WTC11 (cell line): Measurements from ENCODE around the gene PWWP3B.

Source experiments
- ATF1 ChIP-seq: sonication (generic); formaldehyde crosslinking; IDR thresholded peaks from 2 replicates; pipeline ENCODE4 v1.8.1; 2023; ENCODE audit warnings: mild to moderate bottlenecking, moderate library complexity, missing genetic modification reagents
- CREB1 ChIP-seq: sonication (generic); formaldehyde crosslinking; IDR thresholded peaks from 2 replicates; pipeline ENCODE4 v1.8.0; 2023; ENCODE audit warnings: mild to moderate bottlenecking, missing genetic modification reagents
- E2F4 ChIP-seq: sonication (generic); formaldehyde crosslinking; IDR thresholded peaks from 2 replicates; pipeline ENCODE4 v1.8.1; 2022; ENCODE audit warnings: low read depth, mild to moderate bottlenecking, moderate library complexity, missing genetic modification reagents, borderline replicate concordance
- FOXJ3 ChIP-seq: sonication (generic); formaldehyde crosslinking; IDR thresholded peaks from 2 replicates; pipeline ENCODE4 v1.9.0; 2021; ENCODE audit warnings: missing genetic modification reagents, mild to moderate bottlenecking, borderline replicate concordance
- NFE2L1 ChIP-seq: sonication (generic); formaldehyde crosslinking; IDR thresholded peaks from 2 replicates; pipeline ENCODE4 v1.8.1; 2023; ENCODE audit warnings: missing genetic modification reagents
- TF ChIP-seq, protein P1 (sequence below): fragments of 200-600 bp; IDR thresholded peaks from 2 replicates; pipeline ENCODE4 v1.8.0; 2022; ENCODE audit warnings: antibody characterized with exemption
- TF ChIP-seq, protein P2 (sequence below): sonication (generic); formaldehyde crosslinking; IDR thresholded peaks from 2 replicates; pipeline ENCODE4 v1.8.0; 2023; ENCODE audit warnings: missing genetic modification reagents, mild to moderate bottlenecking, borderline replicate concordance
- TF ChIP-seq, protein P3 (sequence below): sonication (generic); formaldehyde crosslinking; IDR thresholded peaks from 2 replicates; pipeline ENCODE4 v1.8.1; 2023; ENCODE audit warnings: mild to moderate bottlenecking, missing genetic modification reagents, moderate library complexity

GRCh38 chrX:106144755-106145639 is 23.1 kb upstream of the PWWP3B start:
- TF ChIP-seq NFE2L1 (CRISPR knock-in tag), result no peak
- TF ChIP-seq CREB1, result no peak
- TF ChIP-seq, protein P1, sequence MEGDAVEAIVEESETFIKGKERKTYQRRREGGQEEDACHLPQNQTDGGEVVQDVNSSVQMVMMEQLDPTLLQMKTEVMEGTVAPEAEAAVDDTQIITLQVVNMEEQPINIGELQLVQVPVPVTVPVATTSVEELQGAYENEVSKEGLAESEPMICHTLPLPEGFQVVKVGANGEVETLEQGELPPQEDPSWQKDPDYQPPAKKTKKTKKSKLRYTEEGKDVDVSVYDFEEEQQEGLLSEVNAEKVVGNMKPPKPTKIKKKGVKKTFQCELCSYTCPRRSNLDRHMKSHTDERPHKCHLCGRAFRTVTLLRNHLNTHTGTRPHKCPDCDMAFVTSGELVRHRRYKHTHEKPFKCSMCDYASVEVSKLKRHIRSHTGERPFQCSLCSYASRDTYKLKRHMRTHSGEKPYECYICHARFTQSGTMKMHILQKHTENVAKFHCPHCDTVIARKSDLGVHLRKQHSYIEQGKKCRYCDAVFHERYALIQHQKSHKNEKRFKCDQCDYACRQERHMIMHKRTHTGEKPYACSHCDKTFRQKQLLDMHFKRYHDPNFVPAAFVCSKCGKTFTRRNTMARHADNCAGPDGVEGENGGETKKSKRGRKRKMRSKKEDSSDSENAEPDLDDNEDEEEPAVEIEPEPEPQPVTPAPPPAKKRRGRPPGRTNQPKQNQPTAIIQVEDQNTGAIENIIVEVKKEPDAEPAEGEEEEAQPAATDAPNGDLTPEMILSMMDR, result no peak
- TF ChIP-seq, protein P2, sequence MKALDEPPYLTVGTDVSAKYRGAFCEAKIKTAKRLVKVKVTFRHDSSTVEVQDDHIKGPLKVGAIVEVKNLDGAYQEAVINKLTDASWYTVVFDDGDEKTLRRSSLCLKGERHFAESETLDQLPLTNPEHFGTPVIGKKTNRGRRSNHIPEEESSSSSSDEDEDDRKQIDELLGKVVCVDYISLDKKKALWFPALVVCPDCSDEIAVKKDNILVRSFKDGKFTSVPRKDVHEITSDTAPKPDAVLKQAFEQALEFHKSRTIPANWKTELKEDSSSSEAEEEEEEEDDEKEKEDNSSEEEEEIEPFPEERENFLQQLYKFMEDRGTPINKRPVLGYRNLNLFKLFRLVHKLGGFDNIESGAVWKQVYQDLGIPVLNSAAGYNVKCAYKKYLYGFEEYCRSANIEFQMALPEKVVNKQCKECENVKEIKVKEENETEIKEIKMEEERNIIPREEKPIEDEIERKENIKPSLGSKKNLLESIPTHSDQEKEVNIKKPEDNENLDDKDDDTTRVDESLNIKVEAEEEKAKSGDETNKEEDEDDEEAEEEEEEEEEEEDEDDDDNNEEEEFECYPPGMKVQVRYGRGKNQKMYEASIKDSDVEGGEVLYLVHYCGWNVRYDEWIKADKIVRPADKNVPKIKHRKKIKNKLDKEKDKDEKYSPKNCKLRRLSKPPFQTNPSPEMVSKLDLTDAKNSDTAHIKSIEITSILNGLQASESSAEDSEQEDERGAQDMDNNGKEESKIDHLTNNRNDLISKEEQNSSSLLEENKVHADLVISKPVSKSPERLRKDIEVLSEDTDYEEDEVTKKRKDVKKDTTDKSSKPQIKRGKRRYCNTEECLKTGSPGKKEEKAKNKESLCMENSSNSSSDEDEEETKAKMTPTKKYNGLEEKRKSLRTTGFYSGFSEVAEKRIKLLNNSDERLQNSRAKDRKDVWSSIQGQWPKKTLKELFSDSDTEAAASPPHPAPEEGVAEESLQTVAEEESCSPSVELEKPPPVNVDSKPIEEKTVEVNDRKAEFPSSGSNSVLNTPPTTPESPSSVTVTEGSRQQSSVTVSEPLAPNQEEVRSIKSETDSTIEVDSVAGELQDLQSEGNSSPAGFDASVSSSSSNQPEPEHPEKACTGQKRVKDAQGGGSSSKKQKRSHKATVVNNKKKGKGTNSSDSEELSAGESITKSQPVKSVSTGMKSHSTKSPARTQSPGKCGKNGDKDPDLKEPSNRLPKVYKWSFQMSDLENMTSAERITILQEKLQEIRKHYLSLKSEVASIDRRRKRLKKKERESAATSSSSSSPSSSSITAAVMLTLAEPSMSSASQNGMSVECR (CRISPR knock-in tag), result no peak
- no peak for TF ChIP-seq FOXJ3 (CRISPR knock-in tag)
- TF ChIP-seq, protein P3, sequence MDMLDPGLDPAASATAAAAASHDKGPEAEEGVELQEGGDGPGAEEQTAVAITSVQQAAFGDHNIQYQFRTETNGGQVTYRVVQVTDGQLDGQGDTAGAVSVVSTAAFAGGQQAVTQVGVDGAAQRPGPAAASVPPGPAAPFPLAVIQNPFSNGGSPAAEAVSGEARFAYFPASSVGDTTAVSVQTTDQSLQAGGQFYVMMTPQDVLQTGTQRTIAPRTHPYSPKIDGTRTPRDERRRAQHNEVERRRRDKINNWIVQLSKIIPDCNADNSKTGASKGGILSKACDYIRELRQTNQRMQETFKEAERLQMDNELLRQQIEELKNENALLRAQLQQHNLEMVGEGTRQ (CRISPR knock-in tag), result no peak
- TF ChIP-seq ATF1 (CRISPR knock-in tag), result no peak
- TF ChIP-seq E2F4, result no peak
